ENCODE results near the gene CTDP1.

Gene CTDP1

GRCh38 chr18:79763407-79763806 lies 83.8 kb downstream of the CTDP1 start:
- DNase-seq (ENCODE audit: low read depth, low spot score), result no peak

- no peak for DNase-seq (ENCODE audit: low read depth, low spot score)
Observed at GRCh38 chr18:79764131-79764530, 84.5 kb downstream of the CTDP1 start.

- no peak for DNase-seq (ENCODE audit: low read depth, low spot score)
Observed at GRCh38 chr18:79765491-79766245, 86.1 kb downstream of the CTDP1 start.

GRCh38 chr18:79766308-79766707 lies 86.7 kb downstream of the CTDP1 start:
- DNase-seq (ENCODE audit: low read depth, low spot score), result no peak

GRCh38 chr18:79768745-79769144 lies 89.1 kb downstream of the CTDP1 start:
- no peak for DNase-seq (ENCODE audit: low read depth, low spot score)

GRCh38 chr18:79769698-79770500 lies 90.3 kb downstream of the CTDP1 start:
- no peak for DNase-seq (ENCODE audit: low read depth, low spot score)

GRCh38 chr18:79770501-79770815 lies 90.9 kb downstream of the CTDP1 start:
- no peak for DNase-seq (ENCODE audit: low read depth, low spot score)

GRCh38 chr18:79770826-79771225 lies 91.2 kb downstream of the CTDP1 start:
- no peak for DNase-seq (ENCODE audit: low read depth, low spot score)

GRCh38 chr18:79771446-79772107 lies 92.0 kb downstream of the CTDP1 start:
- no peak for DNase-seq (ENCODE audit: low read depth, low spot score)

GRCh38 chr18:79772108-79772864 lies 92.7 kb downstream of the CTDP1 start:
- no peak for DNase-seq (ENCODE audit: low read depth, low spot score)

- DNase-seq (ENCODE audit: low read depth, low spot score), result no peak
Observed at GRCh38 chr18:79772865-79773696, 93.5 kb downstream of the CTDP1 start.

- DNase-seq (ENCODE audit: low read depth, low spot score), result no peak
Observed at GRCh38 chr18:79774111-79774510, 94.5 kb downstream of the CTDP1 start.

GRCh38 chr18:79775441-79776221 lies 96.0 kb downstream of the CTDP1 start:
- DNase-seq (ENCODE audit: low read depth, low spot score), result no peak

GRCh38 chr18:79776674-79777073 lies 97.1 kb downstream of the CTDP1 start:
- DNase-seq (ENCODE audit: low read depth, low spot score), result no peak

GRCh38 chr18:79778291-79778791 lies 98.7 kb downstream of the CTDP1 start:
- DNase-seq (ENCODE audit: low read depth, low spot score), result no peak

- DNase-seq (ENCODE audit: low read depth, low spot score), result no peak
Observed at GRCh38 chr18:79779021-79779699, 99.6 kb downstream of the CTDP1 start.

- DNase-seq (ENCODE audit: low read depth, low spot score), result no peak
Observed at GRCh38 chr18:79779700-79780190, 100.1 kb downstream of the CTDP1 start.

GRCh38 chr18:79780547-79780946 lies 100.9 kb downstream of the CTDP1 start:
- DNase-seq (ENCODE audit: low read depth, low spot score), result no peak

- no peak for DNase-seq (ENCODE audit: low read depth, low spot score)
Observed at GRCh38 chr18:79781331-79781941, 101.8 kb downstream of the CTDP1 start.

All from activated naive CD8-positive, alpha-beta T cell treated with anti-CD3 and anti-CD28 coated beads, Interleukin-2, amount 50 U/mL, for 16 hours (primary cell).